DMS79 (cell line): ENCODE results near the gene PLEKHH2.

Experiments
- DNase-seq: peaks from one replicate; lab custom pipeline; 2025; lab: John Stamatoyannopoulos, UW

PLEKHH2 gene

GRCh38 chr2:43812947-43813346 is 175.9 kb downstream of the PLEKHH2 start:
- no peak for DNase-seq

DNA sequence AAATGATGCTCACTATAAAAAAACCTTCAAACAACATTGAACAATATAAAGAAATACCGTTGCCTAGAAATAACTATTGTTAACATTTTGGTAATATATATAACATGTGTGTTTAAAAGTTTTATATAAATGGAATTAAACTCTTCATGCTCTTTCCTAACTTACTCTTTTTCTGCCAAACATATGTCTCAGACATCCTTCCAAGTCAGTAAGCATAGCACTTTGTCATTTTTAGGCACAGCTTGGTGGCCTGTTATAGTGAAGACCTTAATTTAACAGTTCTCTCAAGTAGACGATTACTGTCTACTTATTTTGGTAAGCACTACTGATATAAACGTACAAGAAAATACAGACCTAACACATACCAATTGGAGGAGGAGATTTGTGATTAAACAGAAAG is 177.7 kb downstream of the PLEKHH2 start:
- no peak for DNase-seq
